ENCODE measurements around the gene SORT1. TPM values are rescaled to one million over a fixed set of nuclear protein-coding genes. Genes with fewer than 3 reads are reported as not detected.

SORT1 gene
- 7.6 and 9.1 TPM in 2 replicates for total RNA-seq

GRCh38 chr1:109397581-109398342 lies at the start of gene SORT1:
Gene SORT1 (minus strand): TSS chr1:109397918. CDS start chr1:109397892, 26 bp downstream.

GRCh38 chr1:109426281-109427170 lies 28.8 kb upstream of the SORT1 start, which contains the start of gene PSMA5:
Gene PSMA5 (minus strand): TSS chr1:109426448. CDS start chr1:109426330, 118 bp downstream.

GRCh38 chr1:109306832-109307273 lies 90.9 kb downstream of the SORT1 start, which contains the start of gene MYBPHL:
Gene MYBPHL (minus strand): TSS chr1:109307011. CDS start chr1:109306991, 20 bp downstream.

DNA sequence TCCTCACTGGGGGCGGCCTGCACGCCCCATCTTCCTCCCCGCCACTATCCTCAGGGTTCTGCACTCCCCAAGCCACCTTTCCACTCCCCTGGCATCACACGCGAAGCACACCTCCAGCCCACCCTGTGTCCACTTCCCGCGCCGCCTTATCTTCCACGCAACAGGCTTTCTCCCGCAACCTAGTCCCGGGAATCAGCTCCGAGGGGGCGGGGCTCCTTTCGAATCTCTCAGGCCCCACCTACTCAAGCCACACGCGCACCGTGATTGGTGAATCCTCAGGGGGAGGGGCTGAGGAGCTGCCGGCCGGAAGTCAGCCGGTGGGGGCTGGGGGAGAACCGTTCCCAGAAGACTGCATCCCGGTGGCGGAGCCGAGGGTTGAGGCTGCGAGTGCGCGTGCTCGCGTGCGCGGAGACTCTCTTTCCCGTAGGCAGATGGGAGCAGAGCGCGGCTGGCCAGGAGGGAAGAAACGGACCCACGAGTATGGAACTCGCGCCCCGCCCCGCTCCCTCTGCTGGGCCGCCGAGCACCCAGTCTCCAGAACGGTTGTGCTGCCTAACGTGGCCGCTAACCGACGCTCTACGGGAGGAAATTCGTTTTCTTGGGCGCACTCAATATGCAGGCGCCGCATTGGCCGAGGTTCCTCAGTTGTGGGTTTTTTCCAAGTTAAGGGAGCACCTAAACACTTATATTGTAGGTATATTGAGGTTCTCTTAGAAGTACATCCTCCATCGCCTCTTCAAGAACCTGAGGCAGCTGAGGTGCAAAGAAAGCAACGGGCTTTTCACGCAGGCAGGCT lies 114.6 kb downstream of the SORT1 start, which contains the start of gene PSRC1:
PSRC1 (minus strand) TSS at position 194 of the 796 bp plus-strand sequence.

Other genes with a start within 250 kb of the SORT1 start
- 183 and 190 TPM in 2 replicates for gene SARS1, start 184.0 kb downstream of the SORT1 start, total RNA-seq
- 0.57 and 0.65 TPM in 2 replicates for gene CELSR2, start 148.4 kb downstream of the SORT1 start, total RNA-seq
- 4.9 and 8.6 TPM in 2 replicates for gene PSRC1, start 114.8 kb downstream of the SORT1 start, total RNA-seq
- not detected in 2 replicates for gene MYBPHL, start 90.9 kb downstream of the SORT1 start, total RNA-seq
- gene PSMA5, start 28.5 kb upstream of the SORT1 start, total RNA-seq: 53.9 and 82.5 TPM in 2 replicates
- gene SYPL2, start 68.6 kb upstream of the SORT1 start, total RNA-seq: under 0.01 TPM in 1 of 2 replicates, not detected in the other
- 2.0 and 3.3 TPM in 2 replicates for gene ATXN7L2, start 86.0 kb upstream of the SORT1 start, total RNA-seq
- 6.5 and 7.8 TPM in 2 replicates for gene CYB561D1, start 96.2 kb upstream of the SORT1 start, total RNA-seq
- 0.38 and 0.65 TPM in 2 replicates for gene AMIGO1, start 111.8 kb upstream of the SORT1 start, total RNA-seq
- gene GPR61, start 142.0 kb upstream of the SORT1 start, total RNA-seq: 0.65 TPM in 1 of 2 replicates, not detected in the other
- gene GNAI3, start 150.7 kb upstream of the SORT1 start, total RNA-seq: 16.0 and 21.6 TPM in 2 replicates
- not detected in 2 replicates for gene GNAT2, start 221.7 kb upstream of the SORT1 start, total RNA-seq
- gene AMPD2, start 221.9 kb upstream of the SORT1 start, total RNA-seq: 48.3 and 65.3 TPM in 2 replicates

Data from vein endothelial cell (primary cell).